Osteocyte (in vitro differentiated cells): ENCODE results near the gene CAPN10. TPM values are rescaled to one million over a fixed set of nuclear protein-coding genes. Genes with fewer than 3 reads are reported as not detected.

Experiments
- DNase-seq: peaks from one replicate; pipeline ENCODE4 v3.0.0; 2021; ENCODE audit warnings: mixed read lengths; ENCODE audit not compliant: unreplicated experiment; ENCODE audit errors: extremely low spot score
- H3K27ac Mint-ChIP-seq: one replicate; pipeline ENCODE4 v1.8.0; 2021; ENCODE audit warnings: mild to moderate bottlenecking, mixed read lengths; ENCODE audit not compliant: unreplicated experiment
- H3K27me3 Mint-ChIP-seq: one replicate; pipeline ENCODE4 v1.8.0; 2021; ENCODE audit warnings: mixed read lengths; ENCODE audit not compliant: unreplicated experiment
- H3K36me3 Mint-ChIP-seq: one replicate; pipeline ENCODE4 v1.8.0; 2021; ENCODE audit warnings: mixed read lengths; ENCODE audit not compliant: unreplicated experiment
- H3K4me1 Mint-ChIP-seq: one replicate; pipeline ENCODE4 v1.8.0; 2021; ENCODE audit warnings: mixed read lengths; ENCODE audit not compliant: unreplicated experiment
- H3K4me3 Mint-ChIP-seq: one replicate; pipeline ENCODE4 v1.8.0; 2021; ENCODE audit warnings: mild to moderate bottlenecking, moderate library complexity, mixed read lengths; ENCODE audit not compliant: unreplicated experiment
- H3K9me3 Mint-ChIP-seq: one replicate; pipeline ENCODE4 v1.8.0; 2021; ENCODE audit warnings: mixed read lengths; ENCODE audit not compliant: unreplicated experiment
- total RNA-seq: library from RNA; stranded (reverse); gene quantifications from 2 replicates; pipeline ENCODE4 v1.2.1, GENCODE V29; 2021
- TF ChIP-seq, protein P1 (sequence below): fragments of 200-600 bp; sonication (generic); IDR thresholded peaks from 2 replicates; pipeline ENCODE4 v1.5.0; 2021; ENCODE audit warnings: antibody characterized with exemption, mild to moderate bottlenecking, moderate library complexity

CAPN10 gene
- total RNA-seq, 1 donor from 2014 or later = 37.7 TPM

DNA sequence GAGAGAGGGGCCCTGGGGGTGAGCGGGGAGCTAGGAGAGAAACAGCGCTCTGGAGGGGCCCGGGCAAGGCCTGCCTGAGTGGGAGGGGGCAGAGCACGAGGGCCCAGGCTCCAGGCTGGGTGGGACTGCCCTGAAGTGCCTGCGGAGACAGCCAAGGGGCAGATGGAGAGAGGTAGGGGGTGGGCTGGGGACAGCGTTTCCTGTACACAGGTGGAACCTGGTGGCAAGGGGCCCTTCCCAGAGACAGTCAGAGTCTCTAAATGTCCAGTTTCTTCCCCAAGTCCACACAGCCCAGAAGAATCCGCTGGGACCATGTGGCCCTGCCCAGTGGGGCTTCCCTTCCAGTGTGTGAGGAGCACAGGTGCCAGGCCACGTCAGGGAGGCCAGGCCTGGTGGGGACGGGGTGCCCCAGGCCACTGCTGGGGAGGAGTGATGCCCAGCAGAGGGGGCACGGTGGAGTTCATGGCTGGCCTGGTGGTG lies 37.0 kb downstream of the CAPN10 start:
- H3K27ac Mint-ChIP-seq = no peak overlapping the region
- H3K36me3 Mint-ChIP-seq = no peaks in the 10 kb centered on the region
- no peak for DNase-seq
- TF ChIP-seq, protein P1, sequence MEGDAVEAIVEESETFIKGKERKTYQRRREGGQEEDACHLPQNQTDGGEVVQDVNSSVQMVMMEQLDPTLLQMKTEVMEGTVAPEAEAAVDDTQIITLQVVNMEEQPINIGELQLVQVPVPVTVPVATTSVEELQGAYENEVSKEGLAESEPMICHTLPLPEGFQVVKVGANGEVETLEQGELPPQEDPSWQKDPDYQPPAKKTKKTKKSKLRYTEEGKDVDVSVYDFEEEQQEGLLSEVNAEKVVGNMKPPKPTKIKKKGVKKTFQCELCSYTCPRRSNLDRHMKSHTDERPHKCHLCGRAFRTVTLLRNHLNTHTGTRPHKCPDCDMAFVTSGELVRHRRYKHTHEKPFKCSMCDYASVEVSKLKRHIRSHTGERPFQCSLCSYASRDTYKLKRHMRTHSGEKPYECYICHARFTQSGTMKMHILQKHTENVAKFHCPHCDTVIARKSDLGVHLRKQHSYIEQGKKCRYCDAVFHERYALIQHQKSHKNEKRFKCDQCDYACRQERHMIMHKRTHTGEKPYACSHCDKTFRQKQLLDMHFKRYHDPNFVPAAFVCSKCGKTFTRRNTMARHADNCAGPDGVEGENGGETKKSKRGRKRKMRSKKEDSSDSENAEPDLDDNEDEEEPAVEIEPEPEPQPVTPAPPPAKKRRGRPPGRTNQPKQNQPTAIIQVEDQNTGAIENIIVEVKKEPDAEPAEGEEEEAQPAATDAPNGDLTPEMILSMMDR = no peak
- H3K27me3 Mint-ChIP-seq = no peaks in the 10 kb centered on the region
- H3K4me3 Mint-ChIP-seq = no peak overlapping the region
- peaks cover 6% of the 10 kb centered on the region for H3K4me1 Mint-ChIP-seq
- no peaks in the 10 kb centered on the region for H3K9me3 Mint-ChIP-seq

DNA sequence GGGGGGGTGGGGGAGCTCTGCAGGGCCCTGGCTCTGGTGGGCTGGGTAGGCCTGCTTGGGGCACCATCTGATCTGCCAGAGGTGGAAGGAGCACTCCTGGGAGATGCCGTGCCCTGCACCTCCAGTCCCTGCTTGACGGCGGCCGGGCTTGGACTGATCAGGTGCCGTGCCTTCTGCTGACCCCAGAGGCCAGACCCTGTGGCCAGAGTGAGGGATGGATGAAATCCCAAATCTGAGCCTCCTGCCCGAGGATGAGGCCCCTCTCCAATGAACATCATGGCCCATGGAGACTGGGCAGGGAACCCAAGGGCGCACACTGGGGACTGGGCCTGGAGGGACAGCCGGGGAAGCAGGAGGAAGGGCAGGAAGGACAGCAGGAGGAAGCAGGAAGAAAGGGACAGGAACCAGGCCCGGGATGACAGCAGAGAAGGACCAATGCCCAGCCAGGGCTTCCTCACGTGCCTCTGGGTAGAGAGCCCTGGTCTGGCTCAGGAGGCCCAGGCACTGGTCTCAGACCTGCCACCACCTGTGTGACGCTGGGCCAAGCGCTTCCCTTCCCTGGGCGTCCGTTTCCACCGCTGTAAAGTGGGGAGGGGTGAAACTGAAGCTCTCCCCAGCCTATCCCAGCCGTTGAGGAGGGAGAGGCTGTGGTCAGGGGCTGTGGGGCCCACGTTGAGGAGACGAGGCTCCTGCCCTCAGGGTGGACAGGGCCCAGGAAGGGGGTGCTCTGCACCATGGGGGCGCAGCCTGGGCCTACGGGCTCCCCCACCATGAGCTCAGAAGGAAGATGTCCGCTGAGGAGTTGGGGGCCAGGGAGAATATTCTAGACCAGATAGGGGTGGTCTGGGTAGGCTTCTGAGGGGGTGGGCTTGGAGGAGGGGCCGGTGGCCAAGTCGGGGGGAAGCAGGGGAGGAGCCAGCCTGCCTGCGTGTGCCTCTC lies 37.7 kb downstream of the CAPN10 start:
- no peak overlapping the region for H3K4me3 Mint-ChIP-seq
- TF ChIP-seq, protein P1 = no peak
- H3K36me3 Mint-ChIP-seq = no peaks in the 10 kb centered on the region
- H3K4me1 Mint-ChIP-seq = peaks cover 6% of the 10 kb centered on the region
- no peaks in the 10 kb centered on the region for H3K27me3 Mint-ChIP-seq
- no peak for DNase-seq
- no peaks in the 10 kb centered on the region for H3K9me3 Mint-ChIP-seq
- H3K27ac Mint-ChIP-seq = no peak overlapping the region

DNA sequence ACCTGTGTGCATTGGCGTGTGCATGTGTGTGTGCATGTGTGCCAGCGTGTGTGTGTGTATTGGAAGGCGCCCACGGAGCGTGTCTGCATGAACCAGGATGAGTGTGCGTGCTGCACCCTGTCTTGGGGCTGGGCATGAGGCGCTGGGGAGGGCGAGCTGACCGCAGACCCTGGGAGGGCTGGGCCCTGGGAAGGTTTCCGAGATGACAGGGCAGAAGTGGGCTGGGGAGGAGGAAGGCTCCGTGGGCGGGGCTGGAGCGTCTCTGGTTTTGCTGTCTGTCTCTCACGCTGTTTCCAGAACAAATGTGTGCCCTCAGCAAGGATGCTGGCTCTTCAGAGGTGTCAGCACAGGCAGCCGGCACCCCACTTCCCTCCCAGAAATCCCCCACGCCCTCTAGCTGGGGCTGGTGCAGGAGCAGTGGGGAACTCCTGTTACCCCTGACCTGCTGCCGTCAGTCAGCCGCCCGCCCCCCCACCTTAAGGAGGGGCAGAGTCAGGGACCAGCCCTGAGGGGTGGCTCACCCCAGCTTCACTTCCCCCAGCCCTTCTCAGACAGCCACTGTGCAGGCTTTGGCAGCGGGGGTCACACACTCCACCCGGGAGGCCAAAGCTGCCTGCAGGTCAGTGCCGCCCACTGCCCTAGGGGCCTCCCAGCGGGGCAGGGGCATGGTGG lies 38.6 kb downstream of the CAPN10 start, which contains the start of gene GPR35:
GPR35 (plus strand) TSS at position 531 of the 672 bp plus-strand sequence. CDS start 4,473 bp downstream, outside the sequence.
- H3K9me3 Mint-ChIP-seq = no peaks in the 10 kb centered on the region
- H3K4me1 Mint-ChIP-seq = peaks cover 6% of the 10 kb centered on the region
- no peaks in the 10 kb centered on the region for H3K36me3 Mint-ChIP-seq
- H3K4me3 Mint-ChIP-seq = no peak within 1 kb of the TSS
- DNase-seq = no peak
- TF ChIP-seq, protein P1 = no peak
- no peak within 1 kb of the TSS for H3K27ac Mint-ChIP-seq
- H3K27me3 Mint-ChIP-seq = no peaks in the 10 kb centered on the region

DNA sequence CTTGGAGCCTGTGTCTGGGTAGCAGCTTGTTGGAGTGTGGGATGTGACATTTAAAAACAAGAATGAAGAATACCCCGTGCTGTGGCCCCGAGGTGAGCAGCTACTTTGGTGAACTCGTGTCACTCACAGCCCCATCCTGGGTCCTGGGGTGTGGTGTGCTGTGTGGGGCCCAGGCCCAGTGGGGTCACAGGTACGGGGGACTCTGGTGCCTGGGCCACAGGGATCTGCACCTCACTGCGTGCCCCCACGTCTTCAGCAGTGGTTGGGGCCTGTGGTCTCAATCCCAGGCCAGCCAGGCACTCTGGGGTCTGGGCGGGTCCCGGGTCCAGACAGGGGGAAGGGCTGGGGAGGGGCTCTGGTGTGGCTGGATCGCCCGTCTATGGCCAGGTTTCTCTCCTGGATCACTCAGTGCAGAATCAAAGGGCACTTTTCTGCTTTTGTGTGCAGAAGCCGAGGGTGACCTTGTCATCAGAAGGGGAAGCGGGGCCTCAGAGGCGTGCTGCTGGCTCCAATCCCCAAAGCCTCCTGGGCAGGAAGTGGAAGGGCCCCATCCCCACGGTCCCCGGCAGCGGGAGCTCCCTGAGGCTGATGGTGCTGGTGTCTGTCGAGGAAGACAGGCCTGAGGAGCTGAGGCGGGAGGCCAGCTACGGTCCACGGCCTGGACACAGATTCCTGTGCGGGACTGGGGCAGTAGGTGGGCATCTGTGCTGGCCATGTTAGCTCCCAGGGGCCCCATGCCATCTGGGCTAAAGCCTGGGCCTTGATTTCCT lies 40.2 kb downstream of the CAPN10 start:
- TF ChIP-seq, protein P1 = no peak

More for the DNA sequence above, 40.2 kb downstream of the CAPN10 start:
- no peak overlapping the region for H3K4me3 Mint-ChIP-seq
- H3K27ac Mint-ChIP-seq = no peak overlapping the region
- no peak for DNase-seq
- no peaks in the 10 kb centered on the region for H3K36me3 Mint-ChIP-seq
- H3K27me3 Mint-ChIP-seq = no peaks in the 10 kb centered on the region
- H3K4me1 Mint-ChIP-seq = peaks cover 6% of the 10 kb centered on the region
- H3K9me3 Mint-ChIP-seq = no peaks in the 10 kb centered on the region
